Thyroid gland (tissue), 4 donors: Measurements from ENCODE around the gene SLX4. TPM values are rescaled to one million over a fixed set of nuclear protein-coding genes. Genes with fewer than 3 reads are reported as not detected.

ENCODE experiments used
- DNase-seq, 2 donors: peaks; one replicate each; pipeline ENCODE4 v3.0.0-alpha.2; 2019
- H3K27ac ChIP-seq, 3 donors: fragments of 200-600 bp; sonication (generic); 1 replicate in 2 of 3; 2 replicates in 1 of 3; pipeline ENCODE4 v1.5.1; 2016 to 2019; ENCODE audit warnings: mild to moderate bottlenecking in 1 of 3, moderate library complexity in 1 of 3
- H3K27me3 ChIP-seq: fragments of 200-600 bp; sonication (generic); one replicate; pipeline ENCODE4 v1.5.1; 2019
- H3K36me3 ChIP-seq, 2 donors: fragments of 200-600 bp; sonication (generic); one replicate each; pipeline ENCODE4 v1.5.1; 2016 to 2019
- H3K4me1 ChIP-seq, 2 donors: fragments of 200-600 bp; sonication (generic); one replicate each; pipeline ENCODE4 v1.5.1; 2017 to 2019
- H3K4me3 ChIP-seq, 3 donors: fragments of 200-600 bp; sonication (generic); replicated peaks in 1 of 3; 1 replicate in 2 of 3; 2 replicates in 1 of 3; pipeline ENCODE4 v1.5.1; 2016; ENCODE audit warnings: mild to moderate bottlenecking in 1 of 3
- H3K9me3 ChIP-seq: fragments of 200-600 bp; sonication (generic); one replicate; pipeline ENCODE4 v1.5.1; 2017
- POLR2A ChIP-seq, 2 donors: fragments of 450-650 bp; IDR thresholded peaks; one replicate each; pipeline ENCODE4 v1.6.1; 2017; ENCODE audit warnings: antibody characterized with exemption in 2 of 2, mild to moderate bottlenecking in 2 of 2, moderate library complexity in 1 of 2
- whole genome bisulfite sequencing, 2 donors: methylation state at CpG; one replicate each; pipeline ENCODE4 v1.1.5; 2017; 5-methylcytosine and 5-hydroxymethylcytosine counted together
- intact Hi-C: fragments of 100-400 bp; cut with DNase I; formaldehyde crosslinking; loops from one replicate; pipeline ENCODE4 v1.15.1; 2023
- total RNA-seq, 4 donors: library from RNA; depleted of rRNA; stranded (reverse); fragments of >200 nt; gene quantifications; one replicate each; pipeline ENCODE4 v1.2.3, GENCODE V29; 2016
- TF ChIP-seq, protein P1 (sequence below), 6 experiments: fragments of 200-600 bp in 3 of 6; fragments of 450-650 bp in 3 of 6; sonication (generic) in 3 of 6; IDR thresholded peaks; one replicate each; pipeline ENCODE4 v1.5.1; 2016 to 2019; ENCODE audit warnings: antibody characterized with exemption in 6 of 6, mild to moderate bottlenecking in 2 of 6, inconsistent platforms in 1 of 6, moderate library complexity in 1 of 6

Gene SLX4
- total RNA-seq, 4 donors from 2014 or later, result 2.7 to 4.9 (median 4.5) TPM

DNA sequence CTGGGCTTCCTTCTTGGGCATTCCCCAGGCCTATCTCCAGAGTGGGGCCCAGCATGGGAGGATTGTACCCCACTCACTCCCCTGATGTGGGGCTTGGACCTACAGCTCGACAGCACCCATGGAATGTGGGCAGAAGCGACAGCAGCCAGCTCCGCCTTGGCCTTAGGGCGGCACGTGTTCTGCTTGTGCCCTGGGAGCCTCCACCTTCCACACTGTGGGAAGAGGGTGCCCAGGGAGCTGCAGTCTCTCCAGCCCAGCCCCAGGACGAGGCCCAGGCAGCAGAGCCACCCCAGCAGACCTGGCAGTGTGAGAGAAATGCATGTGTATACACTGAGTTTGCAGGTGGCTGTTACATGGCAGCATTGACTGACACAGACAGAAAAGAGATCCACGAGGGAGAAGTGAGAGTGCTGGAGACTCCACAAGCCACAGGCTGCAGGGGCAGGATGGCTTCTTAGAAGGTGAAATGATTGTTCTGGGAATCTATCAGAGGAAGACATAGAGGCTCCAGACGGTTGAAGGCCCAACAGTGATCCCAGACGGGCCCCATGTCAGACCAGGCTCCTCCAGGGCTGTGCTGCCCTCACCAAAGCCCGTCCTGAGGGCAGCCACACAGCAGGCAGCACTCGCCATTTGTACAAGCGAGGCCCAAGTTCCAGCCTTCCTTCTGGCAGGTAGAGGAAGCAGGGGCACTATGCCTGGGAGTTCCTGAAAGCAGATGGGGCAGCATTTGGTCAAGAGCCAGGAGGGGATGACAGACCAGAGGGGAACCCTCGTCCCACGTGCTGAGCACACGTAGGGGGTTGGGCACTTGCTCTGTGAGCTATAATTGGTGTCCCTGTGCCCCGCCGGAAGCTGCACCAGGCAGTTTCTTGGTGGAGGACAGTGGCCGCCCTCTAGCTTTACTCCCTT, 40.3 kb upstream of the SLX4 start:
- intact Hi-C loops, result no loop called here
- Histone ChIP-seq H3K9me3 (no peaks in the 10 kb centered on the region), H3K4me1 (peaks cover 0 to 11% of the 10 kb centered on the region in 2 donors), H3K4me3 (no peak overlapping the region), H3K27ac (no peak overlapping the region), H3K27me3 (no peaks in the 10 kb centered on the region), H3K36me3 (peaks cover 3% of the 10 kb centered on the region in 2 donors)
- TF ChIP-seq, protein P1, sequence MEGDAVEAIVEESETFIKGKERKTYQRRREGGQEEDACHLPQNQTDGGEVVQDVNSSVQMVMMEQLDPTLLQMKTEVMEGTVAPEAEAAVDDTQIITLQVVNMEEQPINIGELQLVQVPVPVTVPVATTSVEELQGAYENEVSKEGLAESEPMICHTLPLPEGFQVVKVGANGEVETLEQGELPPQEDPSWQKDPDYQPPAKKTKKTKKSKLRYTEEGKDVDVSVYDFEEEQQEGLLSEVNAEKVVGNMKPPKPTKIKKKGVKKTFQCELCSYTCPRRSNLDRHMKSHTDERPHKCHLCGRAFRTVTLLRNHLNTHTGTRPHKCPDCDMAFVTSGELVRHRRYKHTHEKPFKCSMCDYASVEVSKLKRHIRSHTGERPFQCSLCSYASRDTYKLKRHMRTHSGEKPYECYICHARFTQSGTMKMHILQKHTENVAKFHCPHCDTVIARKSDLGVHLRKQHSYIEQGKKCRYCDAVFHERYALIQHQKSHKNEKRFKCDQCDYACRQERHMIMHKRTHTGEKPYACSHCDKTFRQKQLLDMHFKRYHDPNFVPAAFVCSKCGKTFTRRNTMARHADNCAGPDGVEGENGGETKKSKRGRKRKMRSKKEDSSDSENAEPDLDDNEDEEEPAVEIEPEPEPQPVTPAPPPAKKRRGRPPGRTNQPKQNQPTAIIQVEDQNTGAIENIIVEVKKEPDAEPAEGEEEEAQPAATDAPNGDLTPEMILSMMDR (IDR thresholded peaks at IDR 0.05), result no peak
- no peak for TF ChIP-seq POLR2A (IDR thresholded peaks at IDR 0.05)
- WGBS, 2 donors, result 77 to 90% methylated on average over 9 to 18 of the region's 18 CpGs
- no peak for DNase-seq

DNA sequence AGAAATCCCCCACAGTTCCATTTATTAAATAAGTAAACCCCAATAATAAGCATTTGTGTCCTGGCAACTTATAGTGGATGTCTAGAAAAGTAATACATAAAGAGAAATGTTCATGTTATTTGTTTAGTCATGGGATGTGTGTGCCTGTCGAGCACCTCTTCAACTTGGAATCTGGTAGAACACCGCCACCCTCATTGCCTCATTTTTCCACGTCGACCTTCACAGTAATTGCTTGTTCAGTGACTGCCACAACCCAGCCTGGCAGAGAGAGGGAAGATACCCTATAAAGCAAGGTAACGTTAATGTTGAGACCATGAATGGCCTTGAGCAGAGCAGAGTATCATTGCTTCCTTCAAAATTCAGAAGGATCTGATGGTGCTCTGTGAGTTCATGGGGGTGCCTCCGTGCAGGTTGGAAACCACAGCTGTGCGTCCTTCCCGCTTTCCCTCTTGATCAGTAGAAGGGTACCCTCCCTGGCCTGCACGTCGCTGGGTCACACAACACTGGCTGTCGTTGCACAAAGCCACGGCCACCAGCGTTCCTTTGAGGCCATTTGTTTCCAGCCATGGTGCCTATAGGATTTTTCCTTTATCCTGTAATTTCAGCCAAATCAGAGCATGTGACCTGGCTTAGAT, 39.3 kb upstream of the SLX4 start:
- Histone ChIP-seq H3K4me1 (peaks cover 0 to 15% of the 10 kb centered on the region in 2 donors), H3K36me3 (no peaks in the 10 kb centered on the region), H3K9me3 (no peaks in the 10 kb centered on the region), H3K27ac (no peak overlapping the region), H3K4me3 (no peak overlapping the region), H3K27me3 (no peaks in the 10 kb centered on the region)
- WGBS, 2 donors, result 81 to 82% methylated on average over 13 of the region's 13 CpGs
- TF ChIP-seq, protein P1 (IDR thresholded peaks at IDR 0.05), result no peak
- no peak for TF ChIP-seq POLR2A (IDR thresholded peaks at IDR 0.05)
- intact Hi-C loops, result no loop called here
- no peak for DNase-seq

DNA sequence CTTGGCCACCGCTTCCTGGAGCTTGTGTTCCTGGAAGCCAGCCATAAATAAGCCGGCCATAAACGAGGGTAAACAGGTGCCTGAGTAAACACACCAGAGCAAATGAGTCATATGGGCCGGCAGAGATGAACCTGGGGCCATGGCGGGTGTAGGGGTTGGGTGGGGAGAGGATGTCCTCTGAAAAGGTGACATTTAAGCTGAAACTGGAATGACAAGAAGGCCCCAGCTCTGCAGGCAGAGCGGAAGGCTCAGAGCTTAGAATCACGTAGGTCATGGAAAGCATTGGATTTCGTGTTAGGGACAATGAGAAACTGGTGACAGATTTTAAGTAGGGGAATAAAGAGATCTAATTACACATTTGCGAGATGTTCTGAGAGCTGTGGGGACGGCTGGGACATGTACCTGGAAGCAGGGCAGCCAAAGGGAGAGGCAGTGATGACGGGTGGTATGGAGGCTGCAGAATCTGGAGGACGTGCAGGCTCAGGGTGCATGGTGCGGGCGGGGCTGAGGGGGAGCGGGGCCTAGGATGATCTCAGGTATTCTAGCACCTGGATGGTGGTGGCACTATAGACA, 35.0 kb upstream of the SLX4 start:
- no peak overlapping the region for H3K27ac ChIP-seq
- DNase-seq, result no peak
- no peaks in the 10 kb centered on the region for H3K36me3 ChIP-seq
- intact Hi-C loops, result no loop called here
- H3K4me3 ChIP-seq, result no peak overlapping the region
- 73 to 74% methylated on average over 15 of the region's 15 CpGs for WGBS, 2 donors
- H3K4me1 ChIP-seq, result peaks cover 0 to 4% of the 10 kb centered on the region in 2 donors
- no peaks in the 10 kb centered on the region for H3K27me3 ChIP-seq
- no peaks in the 10 kb centered on the region for H3K9me3 ChIP-seq
- TF ChIP-seq, protein P1 (IDR thresholded peaks at IDR 0.05), result no peak

DNA sequence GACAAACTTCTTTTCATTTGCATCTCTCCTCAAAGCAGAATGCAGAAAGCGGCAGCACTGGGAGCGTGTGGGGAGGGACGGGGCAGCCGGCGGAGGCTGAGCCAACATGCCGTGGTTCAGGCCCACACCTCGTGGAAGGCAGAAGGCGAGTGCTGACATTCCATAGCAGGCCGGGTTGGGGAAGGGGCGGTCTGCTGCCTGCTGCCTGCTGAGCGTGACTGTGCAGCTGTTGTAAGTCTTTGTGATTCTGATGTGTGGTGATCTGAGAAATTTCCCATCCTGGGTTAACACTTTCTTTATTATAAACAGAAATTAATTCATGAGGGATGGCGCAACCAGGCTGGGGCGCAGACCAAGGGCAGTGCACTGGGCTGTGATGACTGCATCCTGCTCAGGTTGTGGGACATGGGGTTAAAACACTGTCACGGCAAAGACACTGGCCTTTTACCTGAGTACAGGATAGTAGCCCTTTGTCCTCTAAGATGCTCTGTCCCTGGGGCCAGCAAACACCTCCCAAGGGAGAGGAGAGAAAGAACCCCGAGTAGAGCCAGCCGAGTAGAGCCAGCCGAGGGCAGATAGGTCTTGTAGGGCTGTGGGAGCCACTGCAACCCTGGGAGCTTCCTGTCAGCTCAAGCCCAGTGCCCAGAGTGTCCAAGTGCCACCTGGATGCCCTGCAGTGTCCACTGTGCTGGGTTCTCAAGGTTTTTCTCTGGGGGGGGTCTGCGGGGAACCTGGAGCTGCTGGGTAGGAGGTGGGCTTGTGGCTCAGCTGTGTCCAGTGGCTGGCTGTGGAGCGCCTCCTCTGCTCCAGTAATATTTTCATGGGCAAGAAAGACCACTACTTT, 34.3 kb upstream of the SLX4 start:
- H3K4me1 ChIP-seq, result peaks cover 0 to 4% of the 10 kb centered on the region in 2 donors

More for the DNA sequence above, 34.3 kb upstream of the SLX4 start:
- no peak for DNase-seq
- TF ChIP-seq POLR2A (IDR thresholded peaks at IDR 0.05), result no peak
- TF ChIP-seq, protein P1 (IDR thresholded peaks at IDR 0.05), result no peak
- H3K27ac ChIP-seq, result no peak overlapping the region
- peaks cover 4 to 7% of the 10 kb centered on the region in 2 donors for H3K36me3 ChIP-seq
- H3K4me3 ChIP-seq, result no peak overlapping the region
- H3K27me3 ChIP-seq, result no peaks in the 10 kb centered on the region
- intact Hi-C loops, result no loop called here
- H3K9me3 ChIP-seq, result no peaks in the 10 kb centered on the region
- 75 to 82% methylated on average over 14 to 18 of the region's 19 CpGs for WGBS, 2 donors
